Upper lobe of right lung (tissue), 1 donor: ENCODE results near the gene MATN3. TPM values are rescaled to one million over a fixed set of nuclear protein-coding genes. Genes with fewer than 3 reads are reported as not detected.
A peak's percentile ranks its signal among the peaks of the same experiment; 100 is the strongest.

Source experiments
- ATAC-seq: fragments of 200-7000 bp; cut with Tn5 transposase; one replicate; pipeline ENCODE4 v1.9.1; 2020; ENCODE audit warnings: mild to moderate bottlenecking, moderate library complexity
- DNase-seq: peaks from one replicate; pipeline ENCODE4 v3.0.0-alpha.2; 2020
- H3K27ac ChIP-seq: fragments of 200-600 bp; one replicate; pipeline ENCODE4 v1.8.0; 2022
- H3K27me3 ChIP-seq: fragments of 200-600 bp; one replicate; pipeline ENCODE4 v1.8.0; 2022; ENCODE audit warnings: mild to moderate bottlenecking
- H3K36me3 ChIP-seq: fragments of 200-600 bp; one replicate; pipeline ENCODE4 v1.8.0; 2022
- H3K4me1 ChIP-seq: fragments of 200-600 bp; one replicate; pipeline ENCODE4 v1.8.0; 2022
- H3K4me3 ChIP-seq: fragments of 200-600 bp; one replicate; pipeline ENCODE4 v1.8.0; 2022; ENCODE audit warnings: mild to moderate bottlenecking
- H3K9me3 ChIP-seq: fragments of 200-600 bp; one replicate; pipeline ENCODE4 v1.8.0; 2022
- CTCF ChIP-seq: fragments of 200-600 bp; IDR thresholded peaks from one replicate; pipeline ENCODE4 v1.8.0; 2022; ENCODE audit warnings: antibody characterized with exemption
- intact Hi-C: fragments of 100-400 bp; cut with DNase I; formaldehyde crosslinking; loops from one replicate; pipeline ENCODE4 v1.11.0; 2022
- long read RNA-seq: library from polyadenylated mRNA; unstranded; transcript quantifications from one replicate; pipeline ENCODE4 v2.0.0, GENCODE V29; 2021
- total RNA-seq: library from RNA; stranded (reverse); fragmentation: NEBNext Ultra II Directional; extraction: Animal tissue kit (Norgen Biotek cat#: 25700); gene quantifications from one replicate; pipeline ENCODE4 v1.2.1, GENCODE V29; 2021
- donor health status: DM: no; HTN: yes; CAD: no; lungs with severe emphysema.

Gene MATN3
- 11.7 TPM for total RNA-seq
- long read RNA-seq, transcript MATN3-201 (8 exons, 2,524 nt) = major isoform, 58 of 64 reads
- long read RNA-seq, partial matches to known transcripts = 5 of 64 reads
- long read RNA-seq, other reads (novel, unspliced or antisense) = 1 of 64 reads

- Histone ChIP-seq H3K27ac (peak within 1 kb of the TSS; percentile 65), H3K4me1 (peaks cover 12% of the 10 kb centered on the region), H3K4me3 (peak within 1 kb of the TSS; percentile 52), H3K27me3 (peaks cover 17% of the 10 kb centered on the region), H3K9me3 (no peaks in the 10 kb centered on the region), H3K36me3 (no peaks in the 10 kb centered on the region)
- intact Hi-C loops = loop anchor here (10.0 kb wide), 1 partner anchor 82 kb away; no protein-coding TSS in a partner anchor
- DNase-seq = peak; percentile 81
- TF ChIP-seq CTCF = no peak
- ATAC-seq = peak; percentile 92
Observed at GRCh38 chr2:20012282-20013125, at the start of gene MATN3. Gene MATN3 (minus strand): TSS chr2:20012668. CDS start chr2:20012631, 37 bp downstream.

- no peaks in the 10 kb centered on the region for H3K9me3 ChIP-seq
- intact Hi-C loops = no loop called here
- H3K4me1 ChIP-seq = peaks cover 4% of the 10 kb centered on the region
- no peak overlapping the region for H3K4me3 ChIP-seq
- no peaks in the 10 kb centered on the region for H3K27me3 ChIP-seq
- no peak overlapping the region for H3K27ac ChIP-seq
- no peak for TF ChIP-seq CTCF
- no peaks in the 10 kb centered on the region for H3K36me3 ChIP-seq
- DNase-seq = no peak
- no peak for ATAC-seq
Observed at GRCh38 chr2:20061940-20062339, 49.5 kb upstream of the MATN3 start.

GRCh38 chr2:20061476-20061875 lies 49.0 kb upstream of the MATN3 start:
- ATAC-seq (no peak), DNase-seq (no peak)
- H3K27ac ChIP-seq = no peak overlapping the region
- no peak for TF ChIP-seq CTCF
- no peaks in the 10 kb centered on the region for H3K27me3 ChIP-seq
- H3K4me3 ChIP-seq = no peak overlapping the region
- no peaks in the 10 kb centered on the region for H3K9me3 ChIP-seq
- intact Hi-C loops = no loop called here
- H3K36me3 ChIP-seq = no peaks in the 10 kb centered on the region
- H3K4me1 ChIP-seq = peaks cover 4% of the 10 kb centered on the region

- no peaks in the 10 kb centered on the region for H3K9me3 ChIP-seq
- no peaks in the 10 kb centered on the region for H3K4me1 ChIP-seq
- no peak for DNase-seq
- no peak overlapping the region for H3K4me3 ChIP-seq
- intact Hi-C loops = no loop called here
- H3K27ac ChIP-seq = no peak overlapping the region
- no peak for TF ChIP-seq CTCF
- no peak for ATAC-seq
- no peaks in the 10 kb centered on the region for H3K36me3 ChIP-seq
- no peaks in the 10 kb centered on the region for H3K27me3 ChIP-seq
Observed at GRCh38 chr2:20060106-20060505, 47.6 kb upstream of the MATN3 start.

GRCh38 chr2:20057268-20057667 lies 44.8 kb upstream of the MATN3 start:
- DNase-seq = no peak
- no peaks in the 10 kb centered on the region for H3K9me3 ChIP-seq
- ATAC-seq = no peak
- H3K27ac ChIP-seq = no peak overlapping the region
- peaks cover 11% of the 10 kb centered on the region for H3K4me1 ChIP-seq
- no peak for TF ChIP-seq CTCF
- no peaks in the 10 kb centered on the region for H3K36me3 ChIP-seq
- intact Hi-C loops = no loop called here
- no peaks in the 10 kb centered on the region for H3K27me3 ChIP-seq
- H3K4me3 ChIP-seq = no peak overlapping the region
